SK-N-SH (cell line): Measurements from ENCODE around the gene BRCA2. TPM values are rescaled to one million over a fixed set of nuclear protein-coding genes. Genes with fewer than 3 reads are reported as not detected.

Experiments used
- CTCF ChIA-PET: fragments of 300-600, 350-600 bp; formaldehyde crosslinking; extraction: SDS; loops from one replicate; lab custom pipeline; 2021; lab: Yijun Ruan, JAX
- POLR2A ChIA-PET: fragments of 350-600 bp; sonication (Branson Sonifier 250); formaldehyde crosslinking; extraction: SDS; loops from one replicate; lab custom pipeline; 2020; ENCODE audit warnings: antibody characterized with exemption, inconsistent platforms; lab: Yijun Ruan, JAX
- DNase-seq: peaks from one replicate; pipeline ENCODE4 v3.0.0; 2012
- H2AFZ ChIP-seq: fragments of 200-600 bp; sonication (generic); 2 replicates; pipeline ENCODE4 v1.8.1; 2016; ENCODE audit warnings: antibody characterized with exemption, mild to moderate bottlenecking, low read depth
- H3F3A ChIP-seq: fragments of 200-600 bp; sonication (generic); replicated peaks from 2 replicates; pipeline ENCODE3; 2016; ENCODE audit warnings: antibody characterized with exemption, mild to moderate bottlenecking; ENCODE audit not compliant: insufficient read depth
- H3K27ac ChIP-seq, 2 experiments: fragments of 200-500 bp in 1 of 2; fragments of 200-600 bp in 1 of 2; sonication (Bioruptor generic) in 1 of 2; sonication (generic), shearing (Covaris generic) in 1 of 2; 2 replicates each; pipeline versions ENCODE4 v1.5.1 to v1.6.1; 2014 to 2016; ENCODE audit warnings: low read depth in 2 of 2, inconsistent platforms in 1 of 2, low read length in 1 of 2, mild to moderate bottlenecking in 1 of 2, mixed read lengths in 1 of 2
- H3K27me3 ChIP-seq: fragments of 200-600 bp; sonication (generic), shearing (Covaris generic); 2 replicates; pipeline ENCODE4 v1.6.1; 2016; ENCODE audit warnings: mixed run types; ENCODE audit not compliant: insufficient read depth
- H3K36me3 ChIP-seq, 2 experiments: fragments of 200-500 bp in 1 of 2; fragments of 200-600 bp in 1 of 2; sonication (Bioruptor generic) in 1 of 2; sonication (generic) in 1 of 2; replicated peaks in 1 of 2; 2 replicates each; pipeline versions ENCODE3 to v1.5.1; 2014 to 2016; ENCODE audit warnings: low read length in 1 of 2, mild to moderate bottlenecking in 1 of 2; ENCODE audit not compliant: insufficient read depth in 2 of 2, control insufficient read depth in 1 of 2
- H3K4me1 ChIP-seq, 2 experiments: fragments of 200-500 bp in 1 of 2; fragments of 200-600 bp in 1 of 2; sonication (Bioruptor generic) in 1 of 2; sonication (generic), shearing (Covaris generic) in 1 of 2; 2 replicates each; pipeline versions ENCODE4 v1.5.1 to v1.6.1; 2014 to 2016; ENCODE audit warnings: low read depth in 1 of 2, low read length in 1 of 2, mixed run types in 1 of 2; ENCODE audit not compliant: insufficient read depth in 2 of 2, control insufficient read depth in 1 of 2
- H3K4me2 ChIP-seq: fragments of 200-600 bp; sonication (generic), shearing (Covaris generic); 2 replicates; pipeline ENCODE4 v1.6.1; 2017; ENCODE audit warnings: mixed run types
- H3K4me3 ChIP-seq, 2 experiments: fragments of 200-500 bp in 1 of 2; fragments of 200-600 bp in 1 of 2; sonication (Bioruptor generic) in 1 of 2; sonication (generic), shearing (Covaris generic) in 1 of 2; 2 replicates each; pipeline versions ENCODE4 v1.5.1 to v1.8.1; 2014 to 2016; ENCODE audit warnings: low read depth in 2 of 2, inconsistent platforms in 1 of 2, low read length in 1 of 2, mild to moderate bottlenecking in 1 of 2, mixed read lengths in 1 of 2, moderate library complexity in 1 of 2
- H3K79me2 ChIP-seq: fragments of 200-600 bp; sonication (generic); 2 replicates; pipeline ENCODE4 v1.8.1; 2017; ENCODE audit warnings: mild to moderate bottlenecking; ENCODE audit not compliant: insufficient read depth
- H3K9ac ChIP-seq: fragments of 200-600 bp; sonication (generic); 2 replicates; pipeline ENCODE4 v1.6.1; 2017; ENCODE audit warnings: mixed run types
- H3K9me2 ChIP-seq: fragments of 200-600 bp; sonication (generic); 2 replicates; pipeline ENCODE4 v1.6.1; 2017; ENCODE audit warnings: mixed run types
- H3K9me3 ChIP-seq: fragments of 200-600 bp; sonication (generic); 2 replicates; pipeline ENCODE4 v1.6.1; 2017; ENCODE audit warnings: mixed run types, mild to moderate bottlenecking, moderate library complexity
- H4K20me1 ChIP-seq: fragments of 200-600 bp; sonication (generic); 2 replicates; pipeline ENCODE4 v1.6.1; 2017; ENCODE audit warnings: mild to moderate bottlenecking, mixed run types; ENCODE audit not compliant: insufficient read depth
- CHD2 ChIP-seq: fragments of 150-350 bp; IDR thresholded peaks from 2 replicates; pipeline ENCODE4 v1.6.1; 2018; ENCODE audit warnings: low read length; ENCODE audit not compliant: partially characterized antibody
- FOSL2 ChIP-seq: IDR thresholded peaks from 2 replicates; pipeline ENCODE4 v1.4.0; 2012; ENCODE audit warnings: low read depth, mild to moderate bottlenecking, moderate library complexity, borderline replicate concordance
- JUND ChIP-seq: IDR thresholded peaks from 2 replicates; pipeline ENCODE4 v1.4.0; 2012
- NRF1 ChIP-seq: IDR thresholded peaks from 2 replicates; pipeline ENCODE4 v1.6.1; 2012; ENCODE audit warnings: low read depth, mild to moderate bottlenecking, low read length
- PBX3 ChIP-seq: IDR thresholded peaks from 2 replicates; pipeline ENCODE4; 2012
- SIN3A ChIP-seq: IDR thresholded peaks from 2 replicates; pipeline ENCODE4 v1.6.1; 2012; ENCODE audit warnings: low read depth, mild to moderate bottlenecking, low read length, moderate library complexity, borderline replicate concordance
- SMC3 ChIP-seq: IDR thresholded peaks from 2 replicates; pipeline ENCODE4 v1.6.1; 2012; ENCODE audit warnings: low read depth, low read length, improper control_type of control experiment
- TEAD4 ChIP-seq: IDR thresholded peaks from 2 replicates; pipeline ENCODE4 v1.4.0; 2012; ENCODE audit warnings: mild to moderate bottlenecking, borderline replicate concordance; ENCODE audit not compliant: insufficient read depth
- USF1 ChIP-seq: IDR thresholded peaks from 2 replicates; pipeline ENCODE4 v1.4.0; 2012; ENCODE audit warnings: low read depth, borderline replicate concordance
- USF2 ChIP-seq: fragments of 150-350 bp; IDR thresholded peaks from 2 replicates; pipeline ENCODE4 v1.6.1; 2017; ENCODE audit warnings: antibody characterized with exemption, low read length, low read depth, borderline replicate concordance
- YY1 ChIP-seq: IDR thresholded peaks from 2 replicates; pipeline ENCODE4 v1.4.0; 2012; ENCODE audit warnings: low read depth, mild to moderate bottlenecking
- WGBS: methylation state at CpG from one replicate; pipeline ENCODE4 v1.1.6; 2017; ENCODE audit warnings: low lambda C conversion rate; 5-methylcytosine and 5-hydroxymethylcytosine counted together
- polyA plus RNA-seq, 3 experiments: library from polyadenylated mRNA; depleted of rRNA; stranded (reverse); fragments of >200 nt; gene quantifications; 2 replicates each; pipeline ENCODE4 v1.2.3, GENCODE V29; 2012

Gene BRCA2
- polyA plus RNA-seq, 1 of the 3 experiments (the other 2 are of a cell fraction): 1.6 TPM

- TF ChIP-seq PBX3 (no peak), SMC3 (no peak), TEAD4 (no peak), CHD2 (no peak), FOSL2 (no peak), NRF1 (no peak), USF1 (no peak), YY1 (no peak), USF2 (no peak), SIN3A (no peak)
Measured at GRCh38 chr13:32409561-32410421, 94.5 kb downstream of the BRCA2 start (continued).

GRCh38 chr13:32413284-32413683, 98.0 kb downstream of the BRCA2 start:
- no peaks in the 10 kb centered on the region for H3K79me2 ChIP-seq
- 88% methylated on average over 3 of the region's 3 CpGs for WGBS
- H3K4me1 ChIP-seq: no peaks in the 10 kb centered on the region; a peak in 1 of 4 replicates
- no peak for DNase-seq
- ChIA-PET POLR2A (no interaction called here), CTCF (no interaction called here)
- no peaks in the 10 kb centered on the region for H3K9me2 ChIP-seq
- H3K9me3 ChIP-seq: no peaks in the 10 kb centered on the region
- no peak overlapping the region for H3K27ac ChIP-seq
- H3K4me3 ChIP-seq: no peak overlapping the region
- no peaks in the 10 kb centered on the region for H3F3A ChIP-seq
- no peaks in the 10 kb centered on the region for H3K36me3 ChIP-seq
- TF ChIP-seq USF1 (no peak), SIN3A (no peak), JUND (no peak), PBX3 (no peak)
- H3K4me2 ChIP-seq: no peak overlapping the region
- no peak overlapping the region for H2AFZ ChIP-seq
- no peaks in the 10 kb centered on the region for H4K20me1 ChIP-seq
- H3K9ac ChIP-seq: no peak overlapping the region
- no peaks in the 10 kb centered on the region for H3K27me3 ChIP-seq
